B cell (primary cell): ENCODE results near the gene FAM3D. TPM values are rescaled to one million over a fixed set of nuclear protein-coding genes. Genes with fewer than 3 reads are reported as not detected.

Source experiments
- ATAC-seq: fragments of 200-7000 bp; cut with Tn5 transposase; one replicate; pipeline ENCODE4 v1.10.0; 2021; ENCODE audit warnings: low read depth, mild to moderate bottlenecking, moderate number of reproducible peaks, moderate library complexity
- CTCF ChIA-PET: fragments of 350-600 bp; sonication (Branson Sonifier 250); formaldehyde crosslinking; loops from one replicate; lab custom pipeline; 2021; ENCODE audit warnings: antibody characterized with exemption, inconsistent platforms; lab: Charles Lee
- POLR2A ChIA-PET: fragments of 350-600 bp; sonication (Branson Sonifier 250); formaldehyde crosslinking; loops from one replicate; lab custom pipeline; 2021; ENCODE audit warnings: antibody characterized with exemption; lab: Charles Lee
- DNase-seq: peaks from one replicate; pipeline ENCODE4 v3.0.0; 2013
- H2AFZ ChIP-seq: 2 replicates; pipeline ENCODE4 v1.6.1; 2012; ENCODE audit warnings: mild to moderate bottlenecking, low read depth, low read length; ENCODE audit not compliant: insufficient read depth, poor library complexity, severe bottlenecking
- H3K27ac ChIP-seq, 2 donors: 1 replicate in 1 of 2; 2 replicates in 1 of 2; pipeline ENCODE4 v1.5.1; 2012 to 2013; ENCODE audit warnings: low read length in 2 of 2, mild to moderate bottlenecking in 2 of 2, moderate library complexity in 1 of 2
- H3K27me3 ChIP-seq, 4 experiments: fragments of 200-600 bp in 1 of 4; sonication (generic) in 1 of 4; replicated peaks in 1 of 4; 1 replicate in 2 of 4; 2 replicates in 2 of 4; pipeline versions ENCODE4 v1.6.1 to v1.7.0; 2013 to 2016; ENCODE audit warnings: low read length in 3 of 4, mild to moderate bottlenecking in 2 of 4, mixed read lengths in 1 of 4, moderate library complexity in 1 of 4; ENCODE audit not compliant: insufficient read depth in 4 of 4, control insufficient read depth in 3 of 4; ENCODE audit errors: control extremely low read depth in 1 of 4
- H3K36me3 ChIP-seq, 2 experiments: replicated peaks in 1 of 2; 1 replicate in 1 of 2; 2 replicates in 1 of 2; pipeline versions ENCODE4 v1.6.1 to v1.7.1; 2013; ENCODE audit warnings: low read length in 1 of 2; ENCODE audit not compliant: insufficient read depth in 2 of 2, control insufficient read depth in 1 of 2; ENCODE audit errors: control extremely low read depth in 1 of 2, extremely low read depth in 1 of 2
- H3K4me1 ChIP-seq, 2 donors: fragments of 200-600 bp in 1 of 2; sonication (generic) in 1 of 2; 1 replicate in 1 of 2; 2 replicates in 1 of 2; pipeline versions ENCODE4 v1.5.1 to v1.6.1; 2013 to 2017; ENCODE audit warnings: low read length in 2 of 2; ENCODE audit not compliant: control insufficient read depth in 2 of 2, insufficient read depth in 2 of 2
- H3K4me2 ChIP-seq: replicated peaks from 2 replicates; pipeline ENCODE3; 2012; ENCODE audit warnings: mild to moderate bottlenecking, low read depth, low read length; ENCODE audit not compliant: poor library complexity, severe bottlenecking
- H3K4me3 ChIP-seq, 5 experiments: fragments of 200-600 bp in 1 of 5; sonication (generic) in 1 of 5; 1 replicate in 3 of 5; 2 replicates in 2 of 5; pipeline versions ENCODE4 v1.5.1 to v1.7.0; 2011 to 2016; ENCODE audit warnings: low read length in 4 of 5, mild to moderate bottlenecking in 4 of 5, low read depth in 2 of 5, control low read depth in 1 of 5, moderate library complexity in 1 of 5; ENCODE audit not compliant: insufficient read depth in 1 of 5; ENCODE audit errors: control extremely low read depth in 1 of 5, extremely low read depth in 1 of 5
- H3K79me2 ChIP-seq: fragments of 200-600 bp; sonication (generic); one replicate; pipeline ENCODE4 v1.6.0; 2016; ENCODE audit warnings: low read length; ENCODE audit not compliant: control insufficient read depth, insufficient read depth
- H3K9ac ChIP-seq: fragments of 200-600 bp; sonication (generic); 2 replicates; pipeline ENCODE4 v1.6.1; 2017; ENCODE audit warnings: mild to moderate bottlenecking, low read length, moderate library complexity
- H3K9me3 ChIP-seq, 3 donors: one replicate each; pipeline versions ENCODE4 v1.6.1 to v1.7.1; 2013; ENCODE audit warnings: low read length in 2 of 3; ENCODE audit not compliant: control insufficient read depth in 2 of 3, insufficient read depth in 1 of 3; ENCODE audit errors: control extremely low read depth in 1 of 3
- H4K20me1 ChIP-seq: 2 replicates; pipeline ENCODE4 v1.6.0; 2012; ENCODE audit warnings: mild to moderate bottlenecking, low read length; ENCODE audit not compliant: insufficient read depth, control insufficient read depth, poor library complexity, severe bottlenecking
- H3K27ac Mint-ChIP-seq: one replicate; pipeline ENCODE4 v1.8.0; 2021; ENCODE audit warnings: mixed read lengths
- H3K27me3 Mint-ChIP-seq: one replicate; pipeline ENCODE4 v1.8.0; 2021; ENCODE audit warnings: mixed read lengths
- H3K4me1 Mint-ChIP-seq: one replicate; pipeline ENCODE4 v1.8.0; 2021; ENCODE audit warnings: mixed read lengths
- H3K4me3 Mint-ChIP-seq: one replicate; pipeline ENCODE4 v1.8.0; 2021; ENCODE audit warnings: mixed read lengths
- H3K9me3 Mint-ChIP-seq: one replicate; pipeline ENCODE4 v1.8.0; 2022; ENCODE audit warnings: mixed read lengths; ENCODE audit not compliant: insufficient read depth
- EZH2 ChIP-seq: IDR thresholded peaks from 2 replicates; pipeline ENCODE4 v1.6.1; 2012; ENCODE audit warnings: borderline replicate concordance, low read depth, mild to moderate bottlenecking, moderate library complexity, low read length; ENCODE audit not compliant: insufficient read depth, poor library complexity, severe bottlenecking
- WGBS: methylation state at CpG from one replicate; pipeline ENCODE4 v1.1.5; 2013; ENCODE audit warnings: missing lambda C conversion rate; ENCODE audit not compliant: insufficient coverage; 5-methylcytosine and 5-hydroxymethylcytosine counted together
- intact Hi-C: fragments of 100-400 bp; cut with micrococcal nuclease; formaldehyde crosslinking; loops from one replicate; pipeline ENCODE4 v1.10.0; 2022
- polyA plus RNA-seq: library from polyadenylated mRNA; depleted of rRNA; stranded (reverse); fragments of >200 nt; gene quantifications from 2 replicates; pipeline ENCODE4 v1.2.3, GENCODE V29; 2012
- total RNA-seq, 2 donors: library from RNA; stranded (reverse); fragments of 120-200 nt in 1 of 2; gene quantifications; 1 replicate in 1 of 2; 2 replicates in 1 of 2; pipeline versions ENCODE4 v1.2.3 to v1.2.4, GENCODE V29; 2013 to 2022
- TF ChIP-seq, protein P1 (sequence below): fragments of 200-600 bp; IDR thresholded peaks from one replicate; pipeline ENCODE4 v1.8.0; 2022; ENCODE audit warnings: antibody characterized with exemption, mild to moderate bottlenecking

Gene FAM3D
- total and polyA plus RNA-seq, 2 donors (not counting 1 experiment from before 2014, with no cell fraction given): not detected

- no peaks in the 10 kb centered on the region for H4K20me1 ChIP-seq
- no peaks in the 10 kb centered on the region for H3K36me3 ChIP-seq
- H3K9ac ChIP-seq: no peak overlapping the region
- intact Hi-C loops: no loop called here
- H3K4me1 Mint-ChIP-seq: peaks cover 2% of the 10 kb centered on the region
- H3K27me3 ChIP-seq: peaks cover 0 to 19% (median 6%) of the 10 kb centered on the region in 4 experiments
- no peak overlapping the region for H3K27ac Mint-ChIP-seq
- WGBS: 52% methylated on average over 3 of the region's 6 CpGs
- peaks cover 0 to 5% of the 10 kb centered on the region in 2 donors for H3K4me1 ChIP-seq
- no peak overlapping the region for H3K27ac ChIP-seq
- CTCF ChIA-PET: no interaction called here
- H3K9me3 Mint-ChIP-seq: no peaks in the 10 kb centered on the region
- TF ChIP-seq EZH2: no peak
- TF ChIP-seq, protein P1, sequence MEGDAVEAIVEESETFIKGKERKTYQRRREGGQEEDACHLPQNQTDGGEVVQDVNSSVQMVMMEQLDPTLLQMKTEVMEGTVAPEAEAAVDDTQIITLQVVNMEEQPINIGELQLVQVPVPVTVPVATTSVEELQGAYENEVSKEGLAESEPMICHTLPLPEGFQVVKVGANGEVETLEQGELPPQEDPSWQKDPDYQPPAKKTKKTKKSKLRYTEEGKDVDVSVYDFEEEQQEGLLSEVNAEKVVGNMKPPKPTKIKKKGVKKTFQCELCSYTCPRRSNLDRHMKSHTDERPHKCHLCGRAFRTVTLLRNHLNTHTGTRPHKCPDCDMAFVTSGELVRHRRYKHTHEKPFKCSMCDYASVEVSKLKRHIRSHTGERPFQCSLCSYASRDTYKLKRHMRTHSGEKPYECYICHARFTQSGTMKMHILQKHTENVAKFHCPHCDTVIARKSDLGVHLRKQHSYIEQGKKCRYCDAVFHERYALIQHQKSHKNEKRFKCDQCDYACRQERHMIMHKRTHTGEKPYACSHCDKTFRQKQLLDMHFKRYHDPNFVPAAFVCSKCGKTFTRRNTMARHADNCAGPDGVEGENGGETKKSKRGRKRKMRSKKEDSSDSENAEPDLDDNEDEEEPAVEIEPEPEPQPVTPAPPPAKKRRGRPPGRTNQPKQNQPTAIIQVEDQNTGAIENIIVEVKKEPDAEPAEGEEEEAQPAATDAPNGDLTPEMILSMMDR: no peak
- ATAC-seq: no peak
- no peak for DNase-seq
- peaks cover 0 to 5% (median 0%) of the 10 kb centered on the region in 3 donors for H3K9me3 ChIP-seq
- H2AFZ ChIP-seq: no peak overlapping the region
- H3K4me3 ChIP-seq: no peak overlapping the region
- peaks cover 20% of the 10 kb centered on the region for H3K27me3 Mint-ChIP-seq
- H3K4me2 ChIP-seq: no peak overlapping the region
- H3K79me2 ChIP-seq: no peaks in the 10 kb centered on the region
- H3K4me3 Mint-ChIP-seq: no peak overlapping the region
- POLR2A ChIA-PET: no interaction called here
These were observed 74.8 kb downstream of the FAM3D start for GRCh38 chr3:58591517-58592510.
